Fibroblast of skin of left quadriceps (primary cell): Measurements from ENCODE around the gene CDK5R1.

ENCODE experiments used
- DNase-seq, 2 experiments: peaks; one replicate each; pipeline ENCODE4 v3.0.0-alpha.2; 2013; ENCODE audit warnings: low read depth in 2 of 2

CDK5R1 gene

GRCh38 chr17:32493571-32493970, 6.8 kb downstream of the CDK5R1 start:
- no peak for DNase-seq

GRCh38 chr17:32493976-32494513, 7.3 kb downstream of the CDK5R1 start:
- DNase-seq = no peak

DNA sequence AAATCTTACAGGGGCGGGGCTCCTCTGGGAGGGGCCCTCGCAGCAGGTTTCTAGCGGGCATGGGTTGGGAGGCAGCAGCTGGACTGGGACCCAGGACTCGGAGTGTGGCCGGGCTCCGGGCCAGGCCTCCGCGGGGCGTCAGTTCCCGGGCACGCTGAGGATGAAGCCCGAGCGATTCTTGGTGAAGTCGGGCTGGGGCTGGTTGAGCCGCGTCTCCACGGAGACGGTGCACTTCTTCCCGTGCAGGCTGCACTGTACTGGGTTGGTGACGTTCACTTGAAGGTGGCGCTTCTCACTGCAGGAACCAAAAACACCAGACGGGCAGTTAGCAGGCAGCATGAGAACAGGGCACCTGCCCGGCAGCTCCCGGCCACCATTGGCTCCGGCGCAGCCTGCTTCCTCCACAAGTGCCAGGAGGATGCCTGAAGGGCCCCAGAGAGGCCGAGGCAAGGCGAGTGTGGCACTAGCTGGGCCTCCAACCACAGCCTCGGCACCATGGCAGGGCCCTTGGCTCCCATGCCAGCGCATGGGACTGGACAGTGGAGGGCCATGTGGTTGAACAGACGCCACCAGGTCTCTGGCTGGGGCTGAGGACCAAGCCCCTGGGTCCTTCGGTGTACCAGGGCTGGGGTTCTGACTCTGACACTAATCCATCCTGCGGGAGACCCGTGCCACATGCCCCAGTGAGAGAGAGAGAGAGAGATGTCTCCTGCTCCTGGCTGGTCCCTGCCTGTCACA, 8.0 kb downstream of the CDK5R1 start:
- no peak for DNase-seq

DNA sequence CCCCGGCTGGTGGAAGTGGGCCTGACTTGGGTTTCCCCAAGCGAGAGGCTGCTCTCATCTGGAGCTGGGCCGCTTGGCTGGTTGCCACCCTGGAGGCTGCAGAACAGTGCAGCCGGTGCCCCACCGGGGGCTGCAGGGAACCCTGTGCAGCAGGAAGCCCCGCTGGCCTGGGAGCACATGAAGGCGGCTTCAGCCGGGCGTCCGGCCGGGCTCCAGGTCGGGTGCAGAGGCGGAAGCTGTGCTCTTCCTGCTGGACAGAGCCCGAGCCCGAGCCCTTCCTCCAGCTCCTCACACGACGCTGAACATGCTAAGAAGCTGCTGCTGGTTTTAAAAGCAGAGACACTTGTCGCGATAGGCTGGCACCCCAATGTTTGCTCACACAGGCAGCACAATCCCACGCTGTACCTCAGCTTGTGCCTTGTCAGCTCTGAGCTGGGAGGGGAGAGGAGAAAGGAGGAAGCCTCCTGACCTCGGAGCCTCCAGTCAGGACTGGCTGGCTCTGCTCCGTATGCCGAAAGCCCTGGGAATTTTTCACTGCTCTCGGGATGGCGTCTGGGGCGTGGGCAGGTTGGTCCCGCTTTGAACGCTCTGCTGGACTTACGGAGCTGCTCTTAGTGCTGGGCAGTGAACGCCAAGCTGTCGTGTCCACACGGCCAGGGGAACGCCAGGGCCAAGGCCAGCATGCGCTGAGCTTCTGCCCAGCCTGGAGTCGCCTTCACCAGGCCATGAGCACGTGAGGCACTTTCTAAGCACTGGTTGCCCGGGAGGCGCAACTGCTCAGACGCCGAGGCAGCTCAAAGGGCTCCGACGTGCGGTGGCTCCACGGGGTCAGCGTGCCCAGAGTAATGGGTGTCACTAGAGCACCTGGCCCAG, 8.8 kb downstream of the CDK5R1 start:
- no peak for DNase-seq

DNA sequence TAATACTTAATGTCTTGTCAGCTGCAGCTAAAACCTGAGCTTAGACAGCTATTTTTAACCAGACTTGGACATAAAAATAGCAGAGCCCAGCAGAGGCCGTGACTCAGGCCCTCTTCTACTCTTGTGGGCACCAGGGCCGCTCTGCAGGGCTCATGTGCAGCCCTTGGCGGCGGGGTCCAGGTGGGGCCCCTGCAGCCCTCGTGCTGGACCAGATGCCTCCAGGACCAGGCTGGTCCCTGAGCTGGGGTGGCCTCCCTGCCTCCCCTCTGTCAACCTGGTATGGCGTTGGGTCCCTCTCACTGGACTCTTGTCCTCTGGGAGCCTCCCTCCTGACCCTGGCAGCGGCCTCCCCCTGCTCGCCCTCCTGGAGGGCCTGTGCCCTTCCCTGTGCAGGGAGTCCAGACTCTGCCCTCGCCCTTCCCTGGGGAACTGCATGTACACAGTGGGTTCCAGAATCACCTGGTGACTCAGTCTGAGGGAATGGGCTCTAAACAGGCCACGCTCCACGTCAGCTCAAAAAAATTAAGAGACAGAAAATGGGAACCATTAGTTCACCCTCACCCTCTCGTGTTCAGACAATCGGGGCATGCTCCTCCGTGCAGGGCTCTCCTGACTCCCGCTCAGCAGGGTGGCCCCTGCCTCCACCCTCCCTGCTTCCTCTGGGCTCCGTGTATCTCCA, 9.7 kb downstream of the CDK5R1 start:
- DNase-seq = peak; percentile 61 to 72

DNA sequence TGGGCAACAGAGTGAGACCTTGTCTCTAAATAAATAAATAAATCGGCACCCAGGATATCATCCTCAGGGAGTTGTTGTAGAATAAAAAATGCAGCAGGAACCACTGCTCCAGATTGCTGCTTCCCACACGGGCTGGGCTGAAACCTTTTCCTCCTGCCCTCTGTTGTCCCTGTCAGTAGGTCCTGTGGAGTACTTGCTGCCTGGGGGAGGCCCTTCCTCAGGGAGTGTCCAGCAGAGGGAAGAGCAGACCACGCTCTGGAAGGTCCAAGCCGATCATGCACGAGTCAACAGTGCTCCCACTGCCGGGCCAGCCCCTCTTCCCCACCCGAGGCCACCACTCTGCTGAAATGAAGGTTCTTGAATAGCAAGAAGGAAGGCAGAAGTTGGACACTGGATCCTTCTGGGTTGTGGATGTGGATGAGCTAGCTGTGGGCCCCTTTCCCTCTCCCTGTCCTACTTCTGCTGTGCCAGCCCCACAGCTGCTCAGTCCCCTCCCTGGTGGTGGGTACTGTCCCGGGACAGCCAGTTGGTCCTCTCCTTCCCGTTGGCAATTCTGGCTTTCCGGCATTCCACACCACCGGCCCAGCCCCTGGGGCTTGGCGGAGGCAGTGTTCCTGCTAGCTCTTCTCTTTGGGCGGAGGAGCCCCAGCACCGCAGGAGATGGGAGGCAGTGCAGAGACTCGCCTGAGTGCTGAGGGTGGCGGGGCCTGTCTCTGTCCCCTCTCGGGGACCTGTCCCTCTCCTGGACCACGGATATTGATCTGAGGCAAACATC, 10.8 kb downstream of the CDK5R1 start:
- no peak for DNase-seq

DNA sequence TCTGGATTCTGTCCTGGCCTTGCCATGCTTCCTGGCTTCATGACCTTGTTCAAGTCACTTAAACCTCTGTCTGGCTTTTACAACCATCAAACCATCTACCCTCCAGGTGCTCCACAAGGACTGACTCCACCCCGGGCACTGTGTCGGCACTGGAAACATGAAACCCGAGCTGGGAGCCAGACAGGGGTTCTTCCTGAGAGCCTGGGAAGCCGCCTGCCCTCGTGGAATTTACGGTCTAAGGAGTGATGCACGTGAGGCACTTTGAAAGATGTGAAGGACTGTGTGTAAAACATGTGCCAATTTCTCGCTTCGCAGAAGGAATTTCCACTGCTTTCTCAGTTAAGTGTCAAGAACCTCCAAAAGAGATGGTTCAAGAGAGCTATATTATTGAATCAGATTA, 11.6 kb downstream of the CDK5R1 start:
- DNase-seq = no peak

- no peak for DNase-seq
Observed at GRCh38 chr17:32502013-32502412, 15.2 kb downstream of the CDK5R1 start.

GRCh38 chr17:32502710-32503109, 15.9 kb downstream of the CDK5R1 start:
- DNase-seq = no peak

GRCh38 chr17:32503251-32504165, 16.7 kb downstream of the CDK5R1 start:
- no peak for DNase-seq

GRCh38 chr17:32504166-32504990, 17.6 kb downstream of the CDK5R1 start:
- no peak for DNase-seq

DNA sequence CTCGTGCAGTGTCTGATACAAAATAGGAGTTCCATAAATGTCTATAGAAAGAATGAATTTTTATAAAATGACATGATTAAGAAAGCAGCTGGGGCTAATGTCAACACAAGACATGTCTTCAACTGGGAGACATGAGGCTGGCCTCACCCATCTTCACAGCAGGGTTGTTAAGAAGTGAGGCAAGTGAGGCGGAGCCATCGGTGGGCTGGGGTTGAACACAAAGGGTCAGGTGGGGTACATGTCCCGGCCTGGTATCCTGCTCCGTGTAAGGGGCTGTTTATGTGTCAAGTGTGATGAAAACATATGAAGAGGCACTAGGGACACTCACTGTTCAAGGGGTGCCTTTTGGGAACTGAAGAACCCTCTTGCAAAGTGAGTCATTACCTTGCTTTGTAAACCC, 22.1 kb downstream of the CDK5R1 start:
- DNase-seq = no peak

DNA sequence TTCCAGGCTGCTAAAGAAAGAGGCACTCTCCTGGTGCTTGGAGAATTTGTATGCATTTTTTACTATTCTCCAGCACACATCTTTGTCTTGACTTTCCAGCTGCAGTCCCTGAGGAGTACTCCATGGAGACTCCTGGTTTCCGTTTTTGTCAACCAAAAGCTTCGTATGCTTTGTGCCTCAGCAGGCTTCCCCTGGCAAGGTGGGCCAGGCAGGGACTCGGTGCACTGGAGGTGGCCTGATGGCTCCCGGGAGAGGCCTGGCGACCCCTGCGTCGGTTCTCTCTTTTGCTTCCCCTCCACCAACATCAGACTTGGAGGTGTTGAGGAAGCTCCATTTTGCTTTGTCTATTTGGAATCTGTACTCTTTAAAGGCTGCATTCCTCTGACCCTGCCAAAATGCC, 23.7 kb downstream of the CDK5R1 start:
- DNase-seq = no peak

DNA sequence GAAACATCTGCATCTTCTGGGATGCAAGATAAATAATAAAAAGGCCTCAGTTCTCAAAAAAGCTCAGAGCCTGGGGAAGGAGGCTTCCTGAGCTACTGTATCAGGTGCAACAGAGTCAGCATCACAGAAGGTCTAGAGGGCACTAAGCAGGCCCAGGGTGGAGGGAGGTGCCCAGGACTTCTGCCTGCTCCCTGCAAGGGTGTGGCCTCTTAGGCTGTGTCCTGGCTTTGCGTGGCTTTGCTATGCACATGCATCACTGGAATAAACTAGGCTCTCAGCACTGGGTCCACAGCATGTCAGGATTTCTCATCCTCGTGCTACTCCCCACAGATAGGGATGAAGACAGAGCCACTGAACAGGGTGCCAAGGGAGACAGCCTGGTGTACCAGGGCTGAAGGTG, 25.5 kb downstream of the CDK5R1 start:
- DNase-seq = no peak

DNA sequence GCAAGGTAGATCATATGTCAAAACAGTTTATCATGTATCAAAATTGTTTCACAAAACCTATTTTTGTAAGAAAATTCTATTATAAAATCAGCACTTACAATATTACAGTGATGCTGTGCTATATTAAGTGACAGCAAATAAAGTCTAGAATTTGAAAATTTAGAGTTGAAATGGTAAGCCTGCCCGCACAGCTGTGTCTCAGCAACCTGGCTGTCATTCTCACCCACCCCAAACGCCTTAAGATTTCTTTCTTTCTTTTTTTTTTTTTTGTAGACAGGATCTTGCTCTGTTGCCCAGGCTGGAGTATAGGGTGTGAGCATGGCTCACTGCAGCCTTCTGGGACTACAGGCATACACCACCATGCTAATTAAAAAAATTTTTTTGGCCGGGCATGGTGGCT, 26.8 kb downstream of the CDK5R1 start:
- no peak for DNase-seq

DNA sequence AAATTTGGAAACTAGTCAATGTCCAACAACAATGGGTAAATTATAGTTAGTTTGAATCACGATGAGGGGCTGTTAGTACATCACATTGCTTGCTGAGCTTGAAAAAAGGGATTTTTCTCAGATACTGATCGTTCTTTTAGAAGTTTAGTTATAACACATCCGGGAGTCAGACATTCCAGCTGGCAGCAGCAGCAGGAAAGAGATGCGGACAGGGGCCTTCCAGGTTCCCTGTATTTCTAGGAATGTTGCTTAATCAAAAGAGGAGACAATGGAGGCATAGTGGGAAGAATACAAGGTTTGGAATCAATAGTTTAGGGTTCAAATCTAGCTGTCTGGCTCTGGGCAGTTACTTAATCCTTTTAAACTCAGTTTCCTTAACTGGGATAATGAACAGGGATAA, 27.8 kb downstream of the CDK5R1 start:
- no peak for DNase-seq

GRCh38 chr17:32515677-32516383, 29.0 kb downstream of the CDK5R1 start:
- DNase-seq = no peak

DNA sequence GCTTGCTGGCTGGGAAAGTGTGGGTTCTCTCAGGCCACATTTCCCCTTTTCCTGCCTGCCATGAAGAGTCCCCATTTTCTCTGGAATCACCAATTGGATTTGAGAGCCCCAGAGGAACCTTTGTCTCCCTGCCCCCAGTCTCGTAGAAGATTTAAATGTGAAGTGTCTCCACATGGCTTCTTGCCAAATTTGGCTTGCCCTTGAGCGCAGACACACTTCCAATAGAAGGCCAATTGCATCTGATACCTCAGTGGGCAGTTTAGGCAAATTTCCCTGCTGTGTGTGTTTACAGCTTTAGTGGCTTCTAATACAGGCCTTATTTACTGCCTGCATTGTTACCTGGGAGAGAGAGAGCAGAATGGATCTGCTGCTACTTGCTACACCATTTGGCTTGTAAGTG, 29.7 kb downstream of the CDK5R1 start:
- DNase-seq = no peak
